D721Med (cell line): ENCODE data around the gene GSG1L.

Experiments used
- DNase-seq: peaks from one replicate; pipeline ENCODE4 v3.0.0; 2011; ENCODE audit warnings: low spot score; ENCODE audit not compliant: insufficient read length
- FAIRE-seq: peaks from 2 replicates; lab custom pipeline; 2011; peaks lifted over from hg19 to GRCh38; lab: Jason Lieb, UNC
- TF ChIP-seq, protein P1 (sequence below): IDR thresholded peaks from 2 replicates; pipeline ENCODE4 v1.5.1; 2012; ENCODE audit warnings: mild to moderate bottlenecking, control low read depth; ENCODE audit not compliant: insufficient read depth; ENCODE audit errors: missing control alignments

The GSG1L gene

DNA sequence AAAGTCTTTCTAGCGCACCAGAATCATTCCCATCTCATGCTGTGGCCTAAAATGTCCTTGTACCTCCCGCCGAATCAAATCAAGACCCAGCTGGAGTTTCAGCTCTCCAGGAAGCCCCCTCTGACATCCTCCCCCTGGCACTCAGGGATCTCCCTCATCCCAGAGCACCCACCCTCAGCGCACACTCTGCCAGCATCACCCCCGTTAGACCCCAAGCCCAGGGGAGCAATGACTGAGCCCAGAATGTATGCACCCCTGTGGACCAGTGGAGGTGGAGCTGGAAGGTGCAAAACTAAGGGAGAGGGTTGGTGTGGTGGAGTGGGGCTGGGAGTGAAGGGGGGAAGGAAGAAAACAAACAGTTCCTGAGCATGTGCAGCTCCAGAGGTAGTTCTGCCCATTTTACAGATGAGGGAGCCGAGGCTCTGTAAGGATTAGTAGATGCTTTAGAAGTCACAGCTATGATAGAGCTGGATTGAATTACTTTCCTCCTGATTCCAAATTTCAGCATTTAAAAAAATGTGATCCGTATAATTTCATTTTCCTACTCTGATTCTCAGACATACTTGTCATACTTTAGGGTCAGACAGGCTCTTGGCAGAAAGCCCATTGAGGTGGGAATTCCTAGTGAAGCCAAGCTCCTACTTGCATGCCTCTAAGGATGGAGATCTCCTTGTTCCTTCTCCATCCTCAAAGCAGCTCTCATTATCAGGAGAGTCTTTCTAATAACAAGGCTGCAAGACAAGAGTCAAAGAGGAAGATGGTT, 270.8 kb downstream of the GSG1L start:
- FAIRE-seq (no peak), DNase-seq (no peak)

DNA sequence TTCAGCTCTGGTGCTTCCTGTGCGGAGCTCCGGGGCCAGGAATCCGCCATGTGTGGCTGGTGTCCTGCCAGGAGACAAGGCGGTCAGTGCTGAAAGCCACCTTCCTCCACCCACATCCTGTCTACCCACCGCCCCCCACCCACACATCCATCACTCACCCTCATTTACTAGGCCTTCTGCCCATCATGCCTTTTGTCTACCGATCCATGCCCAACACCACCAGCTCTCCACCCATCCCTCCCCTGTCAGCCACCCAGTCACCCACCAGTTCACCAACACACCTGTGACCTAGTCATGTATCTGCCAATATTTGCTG, 272.2 kb downstream of the GSG1L start:
- FAIRE-seq, result no peak
- TF ChIP-seq, protein P1, sequence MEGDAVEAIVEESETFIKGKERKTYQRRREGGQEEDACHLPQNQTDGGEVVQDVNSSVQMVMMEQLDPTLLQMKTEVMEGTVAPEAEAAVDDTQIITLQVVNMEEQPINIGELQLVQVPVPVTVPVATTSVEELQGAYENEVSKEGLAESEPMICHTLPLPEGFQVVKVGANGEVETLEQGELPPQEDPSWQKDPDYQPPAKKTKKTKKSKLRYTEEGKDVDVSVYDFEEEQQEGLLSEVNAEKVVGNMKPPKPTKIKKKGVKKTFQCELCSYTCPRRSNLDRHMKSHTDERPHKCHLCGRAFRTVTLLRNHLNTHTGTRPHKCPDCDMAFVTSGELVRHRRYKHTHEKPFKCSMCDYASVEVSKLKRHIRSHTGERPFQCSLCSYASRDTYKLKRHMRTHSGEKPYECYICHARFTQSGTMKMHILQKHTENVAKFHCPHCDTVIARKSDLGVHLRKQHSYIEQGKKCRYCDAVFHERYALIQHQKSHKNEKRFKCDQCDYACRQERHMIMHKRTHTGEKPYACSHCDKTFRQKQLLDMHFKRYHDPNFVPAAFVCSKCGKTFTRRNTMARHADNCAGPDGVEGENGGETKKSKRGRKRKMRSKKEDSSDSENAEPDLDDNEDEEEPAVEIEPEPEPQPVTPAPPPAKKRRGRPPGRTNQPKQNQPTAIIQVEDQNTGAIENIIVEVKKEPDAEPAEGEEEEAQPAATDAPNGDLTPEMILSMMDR, result no peak

More for the DNA sequence above, 270.8 kb downstream of the GSG1L start:
- TF ChIP-seq, protein P1, result no peak

DNA sequence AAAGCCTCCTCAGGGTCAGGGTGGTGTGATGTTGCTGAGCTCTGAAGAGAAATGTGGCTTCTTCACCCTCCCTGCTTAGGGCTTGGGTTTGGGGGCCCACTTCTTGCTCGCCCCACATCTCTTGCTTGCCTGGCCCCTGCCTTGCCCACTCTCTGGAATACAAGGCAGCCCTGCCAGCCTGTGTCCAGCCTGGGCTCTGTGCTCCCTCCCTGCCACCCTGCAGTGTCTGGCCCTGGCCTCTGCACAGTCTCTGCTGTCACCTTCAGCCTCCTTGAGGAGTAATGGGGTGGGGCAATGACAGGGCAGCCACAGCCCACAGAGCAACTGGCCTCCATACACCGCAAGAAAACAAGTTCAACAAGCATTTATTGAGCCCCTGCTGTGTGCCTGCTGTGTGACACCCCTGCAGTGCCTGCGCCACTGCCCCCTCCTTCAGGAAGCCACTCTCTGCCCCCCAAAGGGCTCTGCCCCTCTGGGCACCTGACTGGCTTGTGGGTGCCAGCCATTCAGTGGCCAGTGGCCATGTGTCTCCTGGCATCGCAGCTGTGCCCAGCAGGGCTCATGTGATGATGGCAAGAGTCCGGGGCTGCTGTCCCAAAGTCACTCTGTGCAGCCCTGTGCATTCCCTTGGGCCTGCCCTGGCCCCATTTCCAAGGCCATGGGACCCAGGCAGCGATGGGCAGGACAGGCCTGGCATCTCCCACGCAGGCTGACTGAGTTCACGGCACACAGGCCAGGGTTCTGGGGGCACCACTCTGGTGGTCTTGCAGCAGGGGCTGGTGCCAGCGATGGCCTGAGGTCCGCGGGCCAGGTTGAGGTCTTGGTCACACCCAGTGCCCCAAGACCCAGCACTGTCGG, 272.7 kb downstream of the GSG1L start:
- DNase-seq (no peak), FAIRE-seq (no peak)
- TF ChIP-seq, protein P1, result no peak

More for the DNA sequence above, 272.2 kb downstream of the GSG1L start:
- no peak for DNase-seq

DNA sequence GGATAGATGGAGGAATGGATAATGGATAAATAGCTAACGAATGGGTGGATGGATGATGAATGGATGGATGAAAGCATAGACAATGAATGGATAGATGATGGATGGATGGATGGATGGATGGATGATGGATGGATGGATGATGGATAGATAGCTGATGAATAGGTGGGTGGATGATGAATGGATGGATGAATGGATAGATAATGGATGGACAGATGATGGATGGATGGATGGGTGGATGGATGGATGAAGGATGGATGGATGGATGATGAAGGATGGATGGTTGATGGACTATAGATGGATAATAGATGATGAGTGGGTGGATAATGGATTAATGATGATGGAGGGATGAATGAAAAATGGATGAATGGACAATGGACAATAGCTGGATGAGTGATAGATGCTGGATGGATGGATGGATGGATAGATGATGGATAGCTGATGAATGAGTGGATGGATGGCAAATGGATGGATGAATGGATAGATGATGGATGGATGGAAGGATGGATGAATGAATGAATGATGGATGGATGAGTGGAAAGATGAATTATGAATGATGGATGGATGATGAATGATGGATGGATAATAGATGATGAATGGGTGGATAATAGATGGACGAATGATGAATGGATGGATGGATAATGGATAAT, 273.8 kb downstream of the GSG1L start:
- TF ChIP-seq, protein P1, result no peak
- FAIRE-seq (no peak), DNase-seq (no peak)

GRCh38 chr16:27789150-27789549, 274.4 kb downstream of the GSG1L start:
- TF ChIP-seq, protein P1, result no peak
- FAIRE-seq, result no peak
- DNase-seq, result no peak

DNA sequence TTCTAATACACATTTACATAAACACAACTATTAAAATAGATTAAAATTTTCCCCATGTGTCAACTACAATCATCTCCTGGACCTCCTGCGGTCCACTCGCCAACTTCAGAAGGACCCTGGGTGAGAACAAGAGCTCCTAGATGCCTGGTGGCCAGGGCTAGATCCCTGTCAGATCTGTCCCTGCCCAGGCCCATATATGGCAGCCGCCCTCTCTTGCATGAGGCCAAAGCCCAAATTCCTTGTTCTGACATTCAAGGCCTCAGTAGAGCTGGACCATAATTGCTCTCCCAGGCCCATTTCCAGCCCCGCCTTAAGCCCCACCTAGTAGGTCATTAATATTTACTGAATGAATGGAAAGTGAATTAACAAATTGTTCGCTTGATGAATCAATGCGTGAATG, 275.8 kb downstream of the GSG1L start:
- FAIRE-seq (no peak), DNase-seq (no peak)
- TF ChIP-seq, protein P1, result no peak
